BE2C (cell line): ENCODE results near the gene ETV6.

Experiments used
- DNase-seq: peaks from one replicate; pipeline ENCODE4 v3.0.0-alpha.2; 2020
- H3K27me3 ChIP-seq: fragments of 250-450 bp; sonication (Bioruptor Pico); 2 replicates; pipeline ENCODE4 v1.5.1; 2020; ENCODE audit warnings: mild to moderate bottlenecking
- H3K36me3 ChIP-seq: fragments of 250-450 bp; sonication (Bioruptor Pico); 2 replicates; pipeline ENCODE4 v1.5.1; 2020; ENCODE audit warnings: mild to moderate bottlenecking
- H3K4me1 ChIP-seq: fragments of 250-450 bp; sonication (Bioruptor Pico); 2 replicates; pipeline ENCODE4 v1.5.1; 2020
- H3K4me3 ChIP-seq: 2 replicates; pipeline ENCODE4 v1.5.1; 2011; ENCODE audit warnings: low read depth, low read length
- H3K9me3 ChIP-seq: fragments of 250-450 bp; sonication (Bioruptor Pico); 2 replicates; pipeline ENCODE4 v1.5.1; 2020
- CTCF ChIP-seq: IDR thresholded peaks from 2 replicates; pipeline ENCODE4 v1.5.1; 2012; ENCODE audit warnings: mild to moderate bottlenecking, low read depth, low read length

ETV6 gene

GRCh38 chr12:11927286-11927935, 277.9 kb downstream of the ETV6 start:
- Histone ChIP-seq H3K36me3 (no peaks in the 10 kb centered on the region), H3K4me1 (peaks cover 5% of the 10 kb centered on the region), H3K4me3 (peak overlapping the region; percentile 40), H3K9me3 (no peaks in the 10 kb centered on the region), H3K27me3 (no peaks in the 10 kb centered on the region)
- peak; percentile 37 for DNase-seq
- TF ChIP-seq CTCF: no peak

GRCh38 chr12:11929714-11930113, 280.2 kb downstream of the ETV6 start:
- Histone ChIP-seq H3K9me3 (no peaks in the 10 kb centered on the region), H3K4me1 (no peaks in the 10 kb centered on the region; the same call in 1 of the 2 replicates), H3K36me3 (no peaks in the 10 kb centered on the region), H3K27me3 (no peaks in the 10 kb centered on the region), H3K4me3 (no peak overlapping the region)
- TF ChIP-seq CTCF: no peak
- no peak for DNase-seq

- no peak for DNase-seq
- TF ChIP-seq CTCF: no peak
- Histone ChIP-seq H3K9me3 (no peaks in the 10 kb centered on the region), H3K4me1 (no peaks in the 10 kb centered on the region), H3K36me3 (no peaks in the 10 kb centered on the region), H3K4me3 (no peak overlapping the region), H3K27me3 (no peaks in the 10 kb centered on the region)
Observed at GRCh38 chr12:11939223-11939622, 289.7 kb downstream of the ETV6 start.

GRCh38 chr12:11941606-11942337, 292.3 kb downstream of the ETV6 start:
- no peaks in the 10 kb centered on the region for H3K9me3 ChIP-seq
- H3K27me3 ChIP-seq: no peaks in the 10 kb centered on the region
- no peaks in the 10 kb centered on the region for H3K4me1 ChIP-seq
- no peak for DNase-seq
- no peak for TF ChIP-seq CTCF
- H3K4me3 ChIP-seq: no peak overlapping the region
- no peaks in the 10 kb centered on the region for H3K36me3 ChIP-seq

- DNase-seq: no peak
- Histone ChIP-seq H3K36me3 (no peaks in the 10 kb centered on the region), H3K9me3 (no peaks in the 10 kb centered on the region), H3K27me3 (no peaks in the 10 kb centered on the region), H3K4me3 (no peak overlapping the region), H3K4me1 (no peaks in the 10 kb centered on the region)
- TF ChIP-seq CTCF: no peak
Observed at GRCh38 chr12:11943919-11944700, 294.6 kb downstream of the ETV6 start.
